ENCODE results near the gene PPP1R9A.

GRCh38 chr7:95201727-95202126, 294.3 kb downstream of the PPP1R9A start:
- TF ChIP-seq CTCF (IDR thresholded peaks at IDR 0.05; ENCODE audit: borderline replicate concordance, extremely low read depth, low read length, poor library complexity, severe bottlenecking), result no peak
- TF ChIP-seq EZH2 (IDR thresholded peaks at IDR 0.05; ENCODE audit: borderline replicate concordance, low read depth, low read length, severe bottlenecking), result no peak
